Cerebellar nuclear complex (tissue), 1 donor: ENCODE measurements around the gene UCK1.

Experiments
- DNase-seq, 2 experiments: peaks; one replicate each; lab custom pipeline; 2025; lab: John Stamatoyannopoulos, UW

UCK1 gene

GRCh38 chr9:131496844-131497405, 34.1 kb downstream of the UCK1 start:
- DNase-seq: no peak

GRCh38 chr9:131495785-131496184, 35.3 kb downstream of the UCK1 start:
- DNase-seq: no peak

DNA sequence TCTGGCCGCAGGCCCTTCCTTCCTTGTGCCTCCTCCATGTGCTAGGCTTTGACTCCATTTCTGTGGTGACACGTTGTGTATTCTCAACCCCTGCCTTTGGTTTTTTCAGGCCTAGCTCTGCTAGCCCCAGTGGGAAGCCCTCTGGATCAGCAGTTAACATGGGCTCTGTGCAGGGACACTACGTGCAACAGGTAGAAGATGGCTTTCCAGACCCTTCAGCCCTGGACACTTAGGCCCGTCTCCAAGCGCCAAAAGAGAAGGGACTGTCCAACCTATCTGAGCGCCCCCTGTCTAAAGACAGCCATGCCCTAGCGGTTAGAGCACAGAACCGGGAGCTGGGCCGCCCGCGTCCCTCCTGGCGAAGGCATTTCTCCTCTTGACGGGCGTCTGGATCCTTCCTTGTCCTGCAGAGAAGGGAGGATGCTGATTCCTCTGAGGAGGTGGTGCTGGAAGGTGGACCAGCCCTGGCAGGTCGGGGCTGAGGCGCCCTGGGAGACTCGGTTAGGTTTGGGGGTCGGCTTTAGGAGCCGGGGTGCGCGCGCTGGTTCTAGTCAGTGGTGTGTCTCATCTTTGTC, 36.7 kb downstream of the UCK1 start:
- no peak for DNase-seq

- DNase-seq: no peak
These were observed 39.0 kb downstream of the UCK1 start for GRCh38 chr9:131492070-131492469.

- DNase-seq: no peak
These were observed 39.9 kb downstream of the UCK1 start for GRCh38 chr9:131491001-131491710.

DNA sequence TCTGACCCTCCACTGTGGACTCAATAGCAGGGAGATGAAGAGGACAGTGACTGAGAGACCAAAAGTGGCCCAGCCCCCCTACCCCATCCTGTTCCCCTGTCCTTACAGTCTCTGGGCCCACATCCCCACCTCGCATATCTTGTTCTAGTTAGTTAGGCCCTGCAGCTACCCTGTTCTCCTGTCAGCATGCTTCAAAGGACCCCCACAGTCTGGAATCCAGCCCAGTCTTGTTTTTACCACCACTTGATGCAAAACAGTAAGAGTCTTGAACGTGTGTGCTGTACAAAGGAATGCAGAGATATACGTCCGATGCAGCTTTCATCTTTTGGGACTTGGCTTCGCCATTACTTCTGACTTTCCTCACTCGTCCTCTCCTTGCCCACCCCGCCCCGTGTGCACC, 40.5 kb downstream of the UCK1 start:
- no peak for DNase-seq

DNA sequence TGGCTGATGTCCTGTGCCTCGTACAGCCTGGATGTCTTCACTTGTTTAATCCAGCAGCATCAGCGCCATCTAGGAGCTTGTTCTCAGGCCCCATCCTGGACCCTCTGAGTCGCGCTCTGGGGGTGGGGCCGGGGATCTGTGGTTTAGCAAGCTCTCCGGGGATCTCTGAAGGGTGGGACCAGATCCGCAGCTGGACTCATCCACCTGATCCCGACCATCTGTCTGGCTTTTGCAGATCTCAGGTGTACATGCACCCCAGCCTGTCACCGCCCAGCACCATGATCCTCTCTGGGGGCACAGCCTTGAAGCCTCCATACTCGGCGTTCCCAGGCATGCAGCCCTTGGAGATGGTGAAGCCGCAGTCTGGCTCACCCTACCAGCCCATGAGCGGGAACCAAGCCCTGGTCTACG, 43.4 kb downstream of the UCK1 start:
- DNase-seq: no peak

- no peak for DNase-seq
These were observed 44.1 kb downstream of the UCK1 start for GRCh38 chr9:131487001-131487400.

DNA sequence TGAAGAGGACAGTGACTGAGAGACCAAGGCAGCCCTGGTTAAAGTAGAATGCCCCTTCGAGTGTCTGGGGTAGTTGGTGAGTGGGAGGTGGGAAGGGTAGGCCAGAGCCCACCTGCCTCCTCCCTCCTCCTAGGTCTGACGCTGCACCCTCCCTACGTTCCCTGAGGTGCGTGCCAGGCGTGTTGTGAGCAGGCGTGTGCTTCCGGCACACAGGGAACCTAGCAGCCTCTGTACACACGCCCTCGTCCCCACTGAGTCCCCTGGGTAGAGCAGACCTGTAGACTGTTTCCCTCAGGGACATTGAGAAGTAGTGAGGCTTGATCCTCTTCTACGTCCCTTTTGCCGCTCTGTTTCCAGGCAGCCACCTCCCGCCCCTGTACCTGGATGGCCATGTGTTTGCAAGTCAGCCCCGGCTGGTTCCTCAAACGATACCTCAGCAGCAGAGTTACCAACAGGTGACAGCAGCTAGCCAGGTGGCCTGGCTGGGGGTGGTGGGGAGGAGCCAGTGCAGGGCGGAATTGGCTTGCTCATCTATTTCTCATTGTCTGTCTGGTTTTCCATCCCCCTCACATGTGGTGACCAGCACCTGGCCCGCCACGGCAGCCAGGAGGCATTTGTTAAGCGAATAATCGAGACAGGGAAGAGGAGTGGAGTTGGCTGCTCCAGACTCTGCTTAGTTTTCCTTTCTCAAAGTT, 45.2 kb downstream of the UCK1 start:
- no peak for DNase-seq

DNA sequence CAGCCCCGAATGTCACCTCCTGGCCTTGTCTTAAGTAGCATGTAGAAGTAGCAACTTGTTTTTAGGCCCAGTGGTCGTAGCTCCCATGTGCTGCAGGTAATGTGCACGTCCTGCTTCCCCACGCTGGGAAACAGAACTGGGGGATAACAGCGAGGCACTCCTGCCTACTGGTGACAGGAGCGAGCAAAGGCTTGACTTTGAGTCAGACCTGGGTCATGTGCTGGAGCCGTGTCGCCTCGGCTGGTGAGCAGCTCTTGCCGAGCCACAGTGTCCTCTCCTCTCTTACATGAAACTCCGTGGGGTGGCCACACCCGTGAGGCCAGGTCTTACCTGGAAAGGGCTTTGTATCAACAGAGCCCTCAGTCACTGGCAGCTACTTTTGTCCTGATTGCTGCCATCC, 45.9 kb downstream of the UCK1 start:
- no peak for DNase-seq

DNA sequence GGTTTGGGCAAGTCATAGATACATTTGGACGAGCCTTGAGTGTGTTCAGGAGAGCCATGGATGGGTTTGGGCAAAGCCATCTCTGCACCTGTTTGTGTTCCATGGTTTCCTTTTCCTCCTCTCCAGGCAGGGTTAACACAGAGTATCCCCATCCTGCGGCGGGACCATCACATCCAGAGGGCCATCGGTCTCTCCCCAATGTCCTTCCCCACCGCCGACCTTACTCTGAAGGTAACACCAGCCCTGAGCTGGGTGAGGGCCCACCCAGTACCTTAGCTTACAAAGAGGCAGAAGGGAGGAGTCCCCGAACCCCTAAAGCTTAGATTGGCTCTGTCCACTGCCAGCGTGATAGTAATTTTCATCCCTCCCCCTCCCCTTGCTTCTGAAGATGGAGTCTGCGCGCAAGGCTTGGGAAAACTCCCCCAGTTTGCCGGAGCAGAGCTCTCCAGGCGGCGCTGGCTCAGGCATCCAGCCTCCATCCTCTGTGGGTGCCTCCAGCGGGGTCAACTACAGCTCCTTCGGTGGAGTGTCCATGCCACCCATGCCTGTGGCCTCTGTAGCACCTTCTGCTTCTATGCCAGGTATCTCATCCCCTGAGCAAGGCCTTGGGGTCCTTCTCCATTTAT, 46.4 kb downstream of the UCK1 start:
- no peak for DNase-seq

- DNase-seq: no peak
These were observed 47.0 kb downstream of the UCK1 start for GRCh38 chr9:131484051-131484445.

DNA sequence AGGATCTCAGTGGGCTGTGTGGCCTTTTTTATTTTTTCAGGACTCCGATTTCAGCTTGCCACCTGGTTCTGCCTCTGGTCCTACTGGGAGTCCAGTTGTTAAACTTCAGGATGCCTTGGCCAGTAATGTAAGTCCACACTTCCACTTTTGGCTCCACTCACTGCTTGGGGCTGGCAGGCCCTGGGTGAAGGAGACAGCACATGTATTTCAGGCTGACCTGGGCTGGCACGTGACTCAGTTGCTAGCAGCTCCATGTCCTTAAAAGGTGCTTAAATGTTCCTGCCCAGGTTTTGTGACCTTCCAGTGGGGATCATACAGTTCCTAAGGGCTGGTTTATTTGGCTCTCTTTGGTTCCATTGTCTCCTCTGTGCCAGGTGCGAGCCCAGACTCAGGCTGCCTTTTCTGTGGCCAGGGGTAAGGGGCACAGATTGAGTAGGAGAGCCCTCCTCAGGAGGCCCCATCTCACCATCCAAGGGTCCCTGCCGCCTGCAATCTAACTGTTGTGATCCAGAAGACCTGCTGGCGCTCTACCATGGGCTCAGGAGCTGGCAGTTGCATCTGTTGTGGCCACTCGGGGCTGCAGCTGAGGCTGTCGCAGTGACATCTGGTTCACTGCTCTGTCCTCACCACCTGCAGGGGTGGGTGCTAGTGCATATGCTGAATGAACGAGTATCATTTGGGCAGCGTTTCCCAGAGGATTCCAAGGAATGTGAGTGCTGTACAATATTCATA, 47.6 kb downstream of the UCK1 start:
- no peak for DNase-seq

DNA sequence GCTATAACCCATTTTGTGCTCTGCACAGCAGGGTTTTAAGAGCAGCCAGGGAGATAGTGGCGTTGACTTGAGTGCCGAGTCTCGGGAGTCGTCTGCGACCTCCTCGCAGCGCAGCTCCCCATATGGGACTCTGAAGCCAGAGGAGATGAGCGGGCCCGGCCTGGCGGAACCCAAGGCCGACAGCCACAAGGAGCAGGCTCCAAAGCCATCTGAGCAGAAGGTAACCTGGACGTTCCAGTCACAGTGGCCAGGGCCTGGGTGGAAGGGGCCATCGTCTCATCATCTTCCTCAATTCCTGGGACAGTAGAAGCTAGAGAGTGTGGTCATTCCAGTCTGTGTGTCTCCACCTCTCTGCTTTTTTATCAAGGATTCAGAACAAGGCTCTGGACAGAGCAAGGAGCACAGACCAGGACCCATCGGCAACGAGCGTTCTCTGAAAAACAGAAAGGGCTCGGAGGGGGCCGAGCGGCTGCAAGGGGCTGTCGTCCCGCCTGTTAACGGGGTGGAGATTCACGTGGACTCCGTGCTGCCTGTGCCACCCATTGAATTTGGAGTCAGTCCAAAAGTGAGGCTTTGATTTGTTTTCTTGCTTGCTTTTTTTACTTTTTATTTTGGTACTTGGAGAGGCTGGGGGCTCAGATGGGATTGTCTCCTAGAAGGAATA, 48.6 kb downstream of the UCK1 start:
- no peak for DNase-seq

DNA sequence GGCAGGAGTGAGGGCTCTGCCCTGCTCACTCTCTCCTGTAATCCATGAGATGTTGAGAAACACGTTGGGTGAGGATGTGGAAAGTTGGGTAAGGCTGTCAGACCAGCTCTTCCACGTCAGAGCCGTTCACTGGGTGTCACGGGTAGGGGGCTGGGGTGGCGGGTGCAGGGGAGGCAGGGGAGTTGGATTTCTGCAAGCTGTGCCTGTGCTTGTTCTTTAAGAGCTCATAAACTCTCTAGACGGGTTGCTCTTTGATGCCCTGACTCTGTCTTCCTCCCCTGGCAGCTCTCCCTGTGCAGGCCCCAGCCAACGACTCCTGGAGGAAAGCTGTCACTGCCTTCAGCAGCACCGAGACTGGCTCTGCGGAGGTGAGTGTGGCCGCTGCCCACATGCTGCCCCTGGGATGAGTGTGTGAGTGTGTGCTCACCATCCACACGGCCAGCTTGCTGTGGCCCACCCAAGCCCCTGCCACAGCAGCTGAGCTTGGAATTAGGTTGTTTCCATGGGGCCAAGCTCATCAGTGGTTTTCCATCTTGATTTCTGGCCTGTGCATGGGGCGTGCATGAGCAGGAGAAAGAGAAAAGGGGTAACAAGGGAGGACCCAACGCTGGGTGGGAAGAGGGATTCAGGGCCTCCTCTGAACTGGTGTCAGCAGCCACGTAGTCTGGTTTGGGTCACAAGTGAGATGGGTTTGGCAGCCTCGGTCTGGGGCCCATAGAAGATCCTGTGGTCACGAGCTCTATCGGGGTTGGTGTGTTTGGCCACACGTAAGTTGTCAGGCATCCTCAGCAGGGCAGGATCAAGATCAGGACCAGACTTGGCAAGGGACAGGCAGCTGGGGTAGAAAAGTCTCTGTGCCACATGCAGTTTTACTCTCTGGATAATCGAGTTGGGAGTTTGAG, 49.4 kb downstream of the UCK1 start:
- DNase-seq: no peak

DNA sequence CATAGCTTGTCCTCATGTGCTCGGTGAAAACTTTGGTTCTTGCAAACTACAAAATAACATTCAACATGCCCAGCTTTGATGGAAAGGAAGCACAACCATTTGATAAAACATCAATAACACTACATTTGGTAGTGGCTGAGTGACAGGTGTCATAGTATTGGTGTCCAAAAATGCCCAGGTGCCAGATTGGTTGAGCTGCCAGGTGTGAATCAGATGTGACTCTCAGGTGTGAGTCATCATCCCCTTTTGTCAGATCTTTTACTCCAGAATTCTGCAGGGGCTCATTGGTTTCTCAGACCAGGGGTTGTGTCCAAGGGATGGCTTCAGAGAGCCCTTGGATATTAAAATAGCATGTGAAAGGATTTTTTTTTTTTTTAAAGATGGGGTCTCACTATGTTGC, 50.8 kb downstream of the UCK1 start:
- DNase-seq: no peak

DNA sequence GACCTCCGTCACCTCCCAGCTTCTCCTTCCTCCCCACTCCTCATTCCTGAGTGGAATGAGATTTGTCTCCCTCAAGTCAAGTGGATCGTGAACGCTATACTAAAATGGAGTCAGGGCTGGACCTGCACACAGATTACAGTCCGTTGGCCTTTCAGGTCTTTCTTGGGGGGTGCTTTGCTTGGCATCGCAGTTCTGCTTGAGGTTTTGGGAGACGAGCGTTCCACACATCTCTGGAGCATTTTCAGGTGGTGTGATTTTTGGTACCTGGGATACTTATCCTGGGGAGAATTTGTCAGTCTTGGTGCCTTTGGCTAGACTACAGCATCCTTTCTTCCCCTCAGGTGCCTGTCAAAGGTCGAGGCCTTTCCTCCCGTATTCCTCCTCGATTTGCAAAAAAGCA, 52.2 kb downstream of the UCK1 start:
- no peak for DNase-seq

- DNase-seq: no peak
These were observed 52.6 kb downstream of the UCK1 start for GRCh38 chr9:131478421-131478868.

GRCh38 chr9:131477816-131478419, 53.1 kb downstream of the UCK1 start:
- no peak for DNase-seq

- no peak for DNase-seq
These were observed 53.7 kb downstream of the UCK1 start for GRCh38 chr9:131477367-131477766.
